Measurements from ENCODE around the gene SAP30L. TPM values are rescaled to one million over a fixed set of nuclear protein-coding genes. Genes with fewer than 3 reads are reported as not detected.

SAP30L gene
- total and polyA plus RNA-seq, 12 donors: 22.5 to 65.1 (median 36.8) TPM

- WGBS, 4 donors: 7 to 14% (median 8%) methylated on average over 21 to 49 of the region's 49 CpGs
Observed at GRCh38 chr5:154482528-154483449, 37.0 kb downstream of the SAP30L start.

GRCh38 chr5:154483654-154484392 lies 38.0 kb downstream of the SAP30L start:
- DNase-seq: no peak
- H3K4me1 ChIP-seq (replicated peaks in 1 of 2): peaks cover 0 to 8% of the 10 kb centered on the region in 2 donors
- 9 to 20% (median 11%) methylated on average over 31 to 34 of the region's 34 CpGs for WGBS, 4 donors
- no peak overlapping the region for H3K27ac ChIP-seq
- peaks cover 98% of the 10 kb centered on the region for H3K27me3 ChIP-seq
- H3K4me3 ChIP-seq: no peak overlapping the region
- no peaks in the 10 kb centered on the region for H3K36me3 ChIP-seq (replicated peaks in 1 of 2)
- intact Hi-C loops (cut with DNase I): no loop called here
- no peak for TF ChIP-seq CTCF (IDR thresholded peaks at IDR 0.05)
- TF ChIP-seq POLR2A (IDR thresholded peaks at IDR 0.05): no peak
- no peaks in the 10 kb centered on the region for H3K9me3 ChIP-seq (replicated peaks in 1 of 3)

More at GRCh38 chr5:154482528-154483449, 37.0 kb downstream of the SAP30L start:
- no peak for DNase-seq
- intact Hi-C loops (cut with DNase I): no loop called here
- Histone ChIP-seq H3K4me1 (replicated peaks in 1 of 2) (peaks cover 0 to 18% of the 10 kb centered on the region in 2 donors), H3K27me3 (peaks cover 98% of the 10 kb centered on the region), H3K36me3 (replicated peaks in 1 of 2) (no peaks in the 10 kb centered on the region), H3K9me3 (replicated peaks in 1 of 3) (no peaks in the 10 kb centered on the region), H3K27ac (no peak overlapping the region), H3K4me3 (no peak overlapping the region)
- TF ChIP-seq POLR2A (IDR thresholded peaks at IDR 0.05) (no peak), CTCF (IDR thresholded peaks at IDR 0.05) (no peak)

GRCh38 chr5:154484393-154485095 lies 38.7 kb downstream of the SAP30L start:
- H3K27ac ChIP-seq: no peak overlapping the region
- H3K27me3 ChIP-seq: peaks cover 95% of the 10 kb centered on the region
- no peak for DNase-seq
- TF ChIP-seq POLR2A (IDR thresholded peaks at IDR 0.05): no peak
- TF ChIP-seq CTCF (IDR thresholded peaks at IDR 0.05): no peak
- intact Hi-C loops (cut with DNase I): no loop called here
- no peak overlapping the region for H3K4me3 ChIP-seq
- peaks cover 0 to 5% of the 10 kb centered on the region in 2 donors for H3K4me1 ChIP-seq (replicated peaks in 1 of 2)
- H3K36me3 ChIP-seq (replicated peaks in 1 of 2): no peaks in the 10 kb centered on the region
- no peaks in the 10 kb centered on the region for H3K9me3 ChIP-seq (replicated peaks in 1 of 3)
- WGBS, 4 donors: 8 to 12% (median 10%) methylated on average over 14 to 15 of the region's 15 CpGs

- H3K27me3 ChIP-seq: peaks cover 93% of the 10 kb centered on the region
- intact Hi-C loops (cut with DNase I): no loop called here
- no peak overlapping the region for H3K27ac ChIP-seq
- peaks cover 0 to 5% of the 10 kb centered on the region in 2 donors for H3K4me1 ChIP-seq (replicated peaks in 1 of 2)
- H3K4me3 ChIP-seq: no peak overlapping the region
- H3K36me3 ChIP-seq (replicated peaks in 1 of 2): no peaks in the 10 kb centered on the region
- no peaks in the 10 kb centered on the region for H3K9me3 ChIP-seq (replicated peaks in 1 of 3)
- TF ChIP-seq POLR2A (IDR thresholded peaks at IDR 0.05) (no peak), CTCF (IDR thresholded peaks at IDR 0.05) (no peak)
- 8 to 11% (median 9%) methylated on average over 2 of the region's 2 CpGs for WGBS, 4 donors
- DNase-seq: no peak
Observed at GRCh38 chr5:154485096-154485491, 39.3 kb downstream of the SAP30L start.
